Sigmoid colon (tissue), 4 donors: Measurements from ENCODE around the gene THAP4.

ENCODE experiments used
- EP300 ChIP-seq, 4 donors: sonication (generic); formaldehyde crosslinking; IDR thresholded peaks; one replicate each; pipeline ENCODE4 v1.6.1; 2017; ENCODE audit warnings: antibody characterized with exemption in 4 of 4
- POLR2A ChIP-seq, 2 donors: fragments of 450-650 bp; IDR thresholded peaks; one replicate each; pipeline ENCODE4 v1.6.1; 2016; ENCODE audit warnings: antibody characterized with exemption in 2 of 2, mild to moderate bottlenecking in 2 of 2, moderate library complexity in 2 of 2
- POLR2AphosphoS5 ChIP-seq, 4 donors: sonication (generic); formaldehyde crosslinking; IDR thresholded peaks; one replicate each; pipeline ENCODE4 v1.6.1; 2017; ENCODE audit warnings: antibody characterized with exemption in 4 of 4
- TF ChIP-seq, protein P1 (sequence below), 4 experiments: fragments of 450-650 bp in 3 of 4; fragments of 200-600 bp in 1 of 4; IDR thresholded peaks; one replicate each; pipeline ENCODE4 v1.5.1; 2016 to 2019; ENCODE audit warnings: antibody characterized with exemption in 4 of 4, mild to moderate bottlenecking in 3 of 4, moderate library complexity in 2 of 4

DNA sequence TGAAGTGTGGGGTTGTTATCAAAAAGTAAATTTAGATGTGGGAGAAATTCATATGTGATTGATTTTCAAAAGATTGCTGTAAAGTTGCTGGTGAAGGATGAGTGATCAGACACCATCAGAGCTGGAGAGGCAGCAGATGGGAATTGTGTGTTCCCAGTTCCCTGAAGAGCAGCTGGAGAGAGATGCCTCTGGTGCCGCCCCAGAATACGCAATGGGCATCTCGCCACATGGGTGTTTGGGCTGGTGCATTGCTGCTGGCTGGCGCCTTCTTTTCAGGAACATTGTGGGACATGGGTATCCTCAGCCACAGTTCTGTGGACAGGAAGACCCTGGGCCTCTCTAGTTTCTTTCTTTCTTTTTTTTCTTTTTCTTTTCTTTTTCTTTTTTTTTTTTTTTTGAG, 12.4 kb upstream of the THAP4 start:
- TF ChIP-seq, protein P1, sequence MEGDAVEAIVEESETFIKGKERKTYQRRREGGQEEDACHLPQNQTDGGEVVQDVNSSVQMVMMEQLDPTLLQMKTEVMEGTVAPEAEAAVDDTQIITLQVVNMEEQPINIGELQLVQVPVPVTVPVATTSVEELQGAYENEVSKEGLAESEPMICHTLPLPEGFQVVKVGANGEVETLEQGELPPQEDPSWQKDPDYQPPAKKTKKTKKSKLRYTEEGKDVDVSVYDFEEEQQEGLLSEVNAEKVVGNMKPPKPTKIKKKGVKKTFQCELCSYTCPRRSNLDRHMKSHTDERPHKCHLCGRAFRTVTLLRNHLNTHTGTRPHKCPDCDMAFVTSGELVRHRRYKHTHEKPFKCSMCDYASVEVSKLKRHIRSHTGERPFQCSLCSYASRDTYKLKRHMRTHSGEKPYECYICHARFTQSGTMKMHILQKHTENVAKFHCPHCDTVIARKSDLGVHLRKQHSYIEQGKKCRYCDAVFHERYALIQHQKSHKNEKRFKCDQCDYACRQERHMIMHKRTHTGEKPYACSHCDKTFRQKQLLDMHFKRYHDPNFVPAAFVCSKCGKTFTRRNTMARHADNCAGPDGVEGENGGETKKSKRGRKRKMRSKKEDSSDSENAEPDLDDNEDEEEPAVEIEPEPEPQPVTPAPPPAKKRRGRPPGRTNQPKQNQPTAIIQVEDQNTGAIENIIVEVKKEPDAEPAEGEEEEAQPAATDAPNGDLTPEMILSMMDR (IDR thresholded peaks at IDR 0.05): no peak
- TF ChIP-seq EP300 (IDR thresholded peaks at IDR 0.05) (no peak), POLR2A (IDR thresholded peaks at IDR 0.05) (no peak), POLR2AphosphoS5 (IDR thresholded peaks at IDR 0.05) (no peak)
